Heart left ventricle (tissue), 16 donors: ENCODE results near the gene GATAD2B. TPM values are rescaled to one million over a fixed set of nuclear protein-coding genes. Genes with fewer than 3 reads are reported as not detected.
"Not testable (repeated sequence)": the region's sequence is repeated elsewhere in the genome, so short reads cannot be mapped to it uniquely, and the experiment has no call there.

ENCODE experiments used
- ATAC-seq, 4 donors: fragments of 200-7000 bp; cut with Tn5 transposase; one replicate each; pipeline ENCODE4 v1.9.1; 2020 to 2022; ENCODE audit warnings: moderate library complexity in 4 of 4, mild to moderate bottlenecking in 3 of 4, moderate number of reproducible peaks in 1 of 4
- DNase-seq, 5 donors: peaks; one replicate each; pipeline ENCODE4 v3.0.0-alpha.2; 2020
- H3K27ac ChIP-seq, 12 donors: fragments of 200-600 bp; sonication (generic) in 4 of 12; one replicate each; pipeline versions ENCODE4 v1.5.0 to v1.8.0; 2016 to 2022; ENCODE audit warnings: mild to moderate bottlenecking in 2 of 12
- H3K27me3 ChIP-seq, 9 donors: fragments of 200-600 bp; sonication (generic) in 2 of 9; one replicate each; pipeline versions ENCODE4 v1.5.1 to v1.8.0; 2016 to 2022; ENCODE audit warnings: mild to moderate bottlenecking in 3 of 9
- H3K36me3 ChIP-seq, 9 donors: fragments of 200-600 bp; sonication (generic) in 2 of 9; one replicate each; pipeline versions ENCODE4 v1.5.0 to v1.8.0; 2018 to 2022; ENCODE audit warnings: mild to moderate bottlenecking in 2 of 9
- H3K4me1 ChIP-seq, 12 donors: fragments of 200-600 bp; sonication (generic) in 4 of 12; one replicate each; pipeline versions ENCODE4 v1.5.0 to v1.8.0; 2016 to 2022; ENCODE audit warnings: mild to moderate bottlenecking in 3 of 12
- H3K4me3 ChIP-seq, 12 donors: fragments of 200-600 bp; sonication (generic) in 4 of 12; one replicate each; pipeline versions ENCODE4 v1.5.0 to v1.8.0; 2017 to 2022; ENCODE audit warnings: mild to moderate bottlenecking in 9 of 12, moderate library complexity in 4 of 12
- H3K9me3 ChIP-seq, 12 donors: fragments of 200-600 bp; sonication (generic) in 4 of 12; one replicate each; pipeline versions ENCODE4 v1.5.0 to v1.8.0; 2016 to 2022; ENCODE audit warnings: mild to moderate bottlenecking in 1 of 12
- CTCF ChIP-seq, 12 donors: fragments of 200-600 bp; sonication (generic) in 4 of 12; IDR thresholded peaks; one replicate each; pipeline versions ENCODE4 v1.5.0 to v1.8.0; 2018 to 2022; ENCODE audit warnings: antibody characterized with exemption in 12 of 12, mild to moderate bottlenecking in 5 of 12
- POLR2A ChIP-seq, 2 donors: fragments of 450-650 bp; IDR thresholded peaks; one replicate each; pipeline ENCODE4 v1.6.1; 2017; ENCODE audit warnings: antibody characterized with exemption in 2 of 2, mild to moderate bottlenecking in 2 of 2, moderate library complexity in 2 of 2
- WGBS, 4 donors: extraction: QIAGEN DNeasy Blood & Tissue Kit in 2 of 4; methylation state at CpG; one replicate each; pipeline versions ENCODE4 v1.1.5 to v1.1.7; 2013 to 2018; 5-methylcytosine and 5-hydroxymethylcytosine counted together
- intact Hi-C, 10 donors: fragments of 100-400 bp; cut with DNase I; formaldehyde crosslinking; loops; one replicate each; pipeline versions ENCODE4 v1.11.1 to v1.14.2; 2022
- polyA plus RNA-seq, 2 donors: library from polyadenylated mRNA; stranded (reverse); fragments of 200-250 nt; gene quantifications; one replicate each; pipeline ENCODE4 v1.2.3, GENCODE V29; 2013
- total RNA-seq, 9 donors: library from RNA; depleted of rRNA in 2 of 9; stranded (reverse); fragments of >200 nt in 2 of 9; fragmentation: NEBNext Ultra II Directional in 3 of 9; extraction: Animal tissue kit (Norgen Biotek cat#: 25700) in 3 of 9; gene quantifications; one replicate each; pipeline versions ENCODE4 v1.1.0 to v1.2.4, GENCODE V29; 2016 to 2023
- donor health status: ischemic (EF 13 %, LVEDD 7.1; RV severe dilation, severe dysfunction).
- donor health status: healthy with polysubstance abuse.
- donor health status: DM: no; HTN: yes; CAD: no.
- donor health status: DM: no; HTN: no; CAD: no.
- donor health status: ischemic (EF 25% LVEDD 6.9; RV normal size, moderate dysfunction).
- donor health status: ischemic (EF 25% LVEDD 5.7; RV mildly dilated, moderate dysfunction).
- donor health status: healthy.
- donor health status: DM: yes; HTN: yes; CAD: no.
- donor health status: ischemic (EF 35%, LVEDD 5.7; RV mildly dilated, moderate dysfunction).
- donor health status: nonischemic (EF 11% LVEDD 7.7; RV severe dilation, severe dysfunction).
- donor health status: DM: yes; HTN: yes; CAD: no.
- donor health status: PGD.
- donor health status: ischemic (EF 29% LVEDD 5.4; RV normal size, mild dysfunction).
- donor health status: nonischemic (EF 23%, LVEDD 6.1; RV moderate dilation, normal function).

GATAD2B gene
- total and polyA plus RNA-seq, 11 donors, result 5.6 to 53.9 (median 34.5) TPM

- Histone ChIP-seq H3K4me1 (peaks cover 2 to 52% (median 36%) of the 10 kb centered on the region in 12 donors), H3K9me3 (no peaks in the 10 kb centered on the region), H3K36me3 (peaks cover 0 to 27% (median 10%) of the 10 kb centered on the region in 9 donors), H3K4me3 (peak overlapping the region in 6 of 12 donors; percentile 74 to 83 (median 78)), H3K27ac (peak overlapping the region in 8 of 12 donors; percentile 19 to 92 (median 36)), H3K27me3 (no peaks in the 10 kb centered on the region)
- intact Hi-C loops, result loop anchor here in 8 of 10 donors (5.0 to 10.0 kb wide), 6 partner anchors 37 to 245 kb away; partner anchors contain the start of genes CRTC2 (in 1 of the 8), ILF2 (in 1 of the 8), JTB (in 1 of the 8) and NPR1 (in 1 of the 8)
- 35 to 44% (median 40%) methylated on average over 4 of the region's 4 CpGs for WGBS, 4 donors
- TF ChIP-seq POLR2A (IDR thresholded peaks at IDR 0.05) (no peak), CTCF (IDR thresholded peaks at IDR 0.05) (peak in 2 of 12 donors; percentile 37 to 40)
- DNase-seq (no peak), ATAC-seq (no peak)
Observed at GRCh38 chr1:153919876-153920852, 2.6 kb downstream of the GATAD2B start.

- Histone ChIP-seq H3K4me1 (peaks cover 2 to 41% (median 25%) of the 10 kb centered on the region in 12 donors), H3K4me3 (no peak overlapping the region), H3K36me3 (peaks cover 0 to 27% (median 12%) of the 10 kb centered on the region in 9 donors), H3K9me3 (no peaks in the 10 kb centered on the region), H3K27ac (no peak overlapping the region), H3K27me3 (no peaks in the 10 kb centered on the region)
- intact Hi-C loops, result loop anchor here in 2 of 10 donors (5.0 to 10.0 kb wide), 2 partner anchors 91 to 94 kb away; no protein-coding TSS in a partner anchor
- TF ChIP-seq POLR2A (IDR thresholded peaks at IDR 0.05), result no peak
- no peak for TF ChIP-seq CTCF (IDR thresholded peaks at IDR 0.05)
- DNase-seq (no peak), ATAC-seq (no peak)
- WGBS, 4 donors, result 80 to 92% (median 88%) methylated on average over 4 of the region's 4 CpGs
Observed at GRCh38 chr1:153916297-153916696, 6.5 kb downstream of the GATAD2B start.

- Histone ChIP-seq H3K27me3 (no peaks in the 10 kb centered on the region), H3K9me3 (no peaks in the 10 kb centered on the region), H3K36me3 (peaks cover 0 to 28% (median 12%) of the 10 kb centered on the region in 9 donors), H3K4me3 (no peak overlapping the region), H3K4me1 (peaks cover 0 to 12% (median 0%) of the 10 kb centered on the region in 12 donors), H3K27ac (no peak overlapping the region)
- WGBS, 4 donors, result 58 to 79% (median 67%) methylated on average over 2 of the region's 2 CpGs
- DNase-seq (no peak), ATAC-seq (no peak)
- no peak for TF ChIP-seq CTCF (IDR thresholded peaks at IDR 0.05)
- TF ChIP-seq POLR2A (IDR thresholded peaks at IDR 0.05), result no peak
- intact Hi-C loops, result loop anchor here in 1 of 10 donors (10.0 kb wide), 1 partner anchor 88 kb away; no protein-coding TSS in a partner anchor
Observed at GRCh38 chr1:153912349-153912748, 10.4 kb downstream of the GATAD2B start.

- not testable (repeated sequence) for H3K27ac ChIP-seq, DNase-seq, H3K27me3 ChIP-seq, H3K4me3 ChIP-seq, H3K9me3 ChIP-seq, ATAC-seq
- Histone ChIP-seq H3K4me1 (peaks cover 0 to 12% (median 0%) of the 10 kb centered on the region in 12 donors), H3K36me3 (peaks cover 0 to 27% (median 8%) of the 10 kb centered on the region in 9 donors)
- WGBS, 4 donors, result 82 to 89% (median 88%) methylated on average over 6 of the region's 6 CpGs
- intact Hi-C loops, result loop anchor here in 1 of 10 donors (10.0 kb wide), 1 partner anchor 86 kb away; no protein-coding TSS in a partner anchor
Observed at GRCh38 chr1:153910560-153910959, 12.2 kb downstream of the GATAD2B start.
